GM21360 (cell line): ENCODE data around the gene GPR180.

ENCODE experiments used
- ATAC-seq: cut with Tn5 transposase; IDR thresholded peaks from one replicate; pipeline ENCODE4 v1.9.1; 2021; ENCODE audit warnings: mild to moderate bottlenecking, moderate library complexity; ENCODE audit not compliant: unreplicated experiment

Gene GPR180

DNA sequence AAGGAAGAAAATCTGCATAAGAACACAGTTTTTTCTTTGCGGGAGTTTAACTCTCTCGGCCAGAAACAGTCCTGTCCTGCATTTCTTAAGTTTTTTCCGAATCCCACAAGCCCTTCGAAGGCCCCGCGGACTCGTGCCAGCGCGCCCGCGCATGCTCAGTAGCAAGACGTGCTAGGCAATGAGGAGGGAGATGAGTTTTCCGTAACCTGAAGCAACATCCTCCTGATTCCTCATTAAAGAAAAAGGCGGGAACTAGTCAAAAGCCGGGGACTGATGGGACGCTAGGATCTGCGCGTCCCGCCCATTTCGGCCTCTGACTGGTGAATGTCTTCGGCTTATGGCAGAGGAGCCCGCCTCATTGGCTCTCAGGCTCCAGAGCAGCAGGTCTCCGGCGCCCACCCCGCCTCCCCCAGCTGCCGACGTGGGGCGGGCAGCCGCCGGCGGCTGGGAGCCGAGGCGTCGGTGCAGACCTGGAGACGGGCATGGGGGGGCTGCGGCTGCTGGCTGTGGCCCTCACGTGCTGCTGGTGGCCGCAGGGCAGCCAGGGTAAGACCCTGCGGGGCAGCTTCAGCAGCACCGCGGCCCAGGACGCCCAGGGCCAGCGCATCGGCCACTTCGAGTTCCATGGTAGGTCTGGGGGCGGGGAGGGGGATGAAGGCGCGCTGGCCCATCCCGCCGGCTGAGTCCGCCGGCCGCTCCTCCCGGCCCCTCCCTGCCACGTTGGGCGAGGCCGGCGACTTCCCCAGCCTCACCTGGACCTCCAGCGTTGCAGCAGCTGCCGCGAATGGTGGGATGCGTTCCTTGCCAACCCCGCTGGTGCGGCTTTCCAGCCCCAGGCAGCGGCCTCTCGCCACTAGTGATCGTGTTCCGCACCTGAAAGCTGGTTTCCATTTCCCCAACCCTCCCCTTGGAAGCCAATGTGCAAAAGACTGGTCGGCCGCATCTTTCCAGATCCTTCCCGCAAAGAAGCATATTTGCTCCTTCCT lies at the start of gene GPR180:
Gene GPR180, plus strand, starts transcription at position 412 of the 986 bp plus-strand sequence. Its CDS starts 71 bp downstream, at position 483.
- peak; percentile 99 for ATAC-seq

DNA sequence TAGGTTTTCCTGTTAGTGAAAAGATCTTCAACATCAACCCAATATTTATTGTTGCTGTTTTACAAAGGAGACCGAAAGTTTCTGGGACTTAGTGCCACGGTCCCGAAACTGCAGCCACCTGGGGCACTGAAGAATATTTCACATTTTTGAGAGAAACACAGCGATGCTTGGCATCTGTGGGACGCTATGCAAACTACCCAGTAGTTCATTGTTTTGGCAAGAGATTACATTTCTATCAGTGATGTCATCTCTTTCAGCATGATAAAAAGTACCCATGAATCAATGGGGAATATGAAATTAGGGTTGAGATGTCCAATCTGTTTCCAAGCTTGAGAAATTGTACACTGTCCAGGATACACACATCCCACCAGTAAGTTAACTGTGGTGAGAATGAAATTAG lies 49.6 kb upstream of the GPR180 start:
- no peak for ATAC-seq

- ATAC-seq = no peak
Observed at GRCh38 chr13:94553766-94554165, 47.9 kb upstream of the GPR180 start.

DNA sequence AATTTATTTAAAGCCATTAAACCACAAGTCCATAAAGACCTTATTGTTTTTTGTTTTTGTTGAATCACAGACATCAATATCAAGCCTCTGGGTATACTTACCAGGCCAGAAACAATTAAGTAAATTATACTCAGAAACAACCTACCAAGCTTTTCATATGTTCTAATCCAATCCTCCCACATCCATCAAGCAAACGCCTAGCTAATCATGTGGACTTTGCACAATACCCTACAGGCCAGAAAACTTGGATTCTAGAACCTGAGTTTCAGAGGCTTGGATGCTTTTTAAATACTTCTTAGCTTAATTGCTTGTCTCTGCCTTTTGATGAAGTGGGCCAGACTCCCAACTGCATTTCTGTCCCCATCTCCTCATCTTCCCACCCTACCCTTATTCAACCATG lies 45.6 kb upstream of the GPR180 start:
- no peak for ATAC-seq

DNA sequence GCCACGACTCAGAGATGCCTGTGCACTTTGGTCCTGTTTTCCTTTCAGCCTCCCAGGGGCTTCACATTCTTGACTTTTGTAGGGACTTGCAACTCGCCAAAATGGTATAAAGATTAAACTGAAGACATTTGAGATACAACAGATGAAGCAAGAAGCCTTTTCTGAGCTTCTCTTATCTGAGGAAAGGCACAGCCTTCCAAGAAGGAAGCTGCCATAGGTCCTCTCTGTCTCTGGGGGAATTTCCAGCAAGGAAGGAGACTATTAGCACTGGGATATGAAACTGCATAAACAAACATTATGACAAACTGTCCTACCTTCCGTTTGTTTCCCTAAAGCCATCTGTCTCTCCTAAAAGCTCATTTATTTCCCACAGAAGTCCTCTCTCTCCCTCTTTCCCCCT lies 45.0 kb upstream of the GPR180 start:
- no peak for ATAC-seq

- ATAC-seq = no peak
Observed at GRCh38 chr13:94557684-94558235, 43.9 kb upstream of the GPR180 start.

- ATAC-seq = no peak
Observed at GRCh38 chr13:94558716-94559115, 42.9 kb upstream of the GPR180 start.

GRCh38 chr13:94559222-94559795 lies 42.3 kb upstream of the GPR180 start:
- ATAC-seq = no peak

DNA sequence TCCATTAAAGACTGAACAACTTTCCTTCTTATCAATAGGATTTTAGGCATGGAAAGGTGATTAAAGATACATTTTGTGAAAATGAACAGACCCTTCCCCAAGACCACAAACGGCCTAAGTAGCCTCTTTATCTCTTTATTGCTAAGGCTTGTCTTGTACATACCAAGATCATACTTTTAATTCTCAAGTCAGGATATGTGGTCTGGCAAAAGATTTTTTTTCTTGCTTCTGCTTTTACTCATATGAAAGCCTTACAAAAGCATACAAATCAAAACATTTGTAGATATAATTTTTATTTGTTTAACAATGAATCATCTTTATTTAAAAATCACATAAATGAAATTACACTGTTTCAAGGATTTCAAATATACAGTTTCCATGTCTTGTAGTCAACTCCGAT lies 41.5 kb upstream of the GPR180 start:
- no peak for ATAC-seq

- no peak for ATAC-seq
Observed at GRCh38 chr13:94561126-94561525, 40.5 kb upstream of the GPR180 start.

DNA sequence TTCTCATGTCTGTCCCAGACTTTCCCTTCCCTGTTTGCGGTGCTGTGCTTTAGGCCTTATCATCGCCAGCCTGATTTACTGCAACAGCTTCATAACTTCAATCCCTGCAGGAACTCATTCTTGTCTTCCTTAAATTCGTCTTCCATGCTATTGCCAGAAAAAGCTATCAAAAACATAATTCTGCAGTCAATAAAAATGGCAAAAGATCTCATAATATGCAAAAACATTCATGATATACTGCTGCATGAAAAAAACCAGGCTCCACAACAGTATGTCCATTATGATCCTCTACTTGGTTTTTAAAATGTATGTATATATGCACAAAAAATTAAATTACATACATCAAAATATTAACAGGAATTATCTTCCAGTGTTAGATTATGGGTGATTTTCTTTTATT lies 34.1 kb upstream of the GPR180 start:
- no peak for ATAC-seq

DNA sequence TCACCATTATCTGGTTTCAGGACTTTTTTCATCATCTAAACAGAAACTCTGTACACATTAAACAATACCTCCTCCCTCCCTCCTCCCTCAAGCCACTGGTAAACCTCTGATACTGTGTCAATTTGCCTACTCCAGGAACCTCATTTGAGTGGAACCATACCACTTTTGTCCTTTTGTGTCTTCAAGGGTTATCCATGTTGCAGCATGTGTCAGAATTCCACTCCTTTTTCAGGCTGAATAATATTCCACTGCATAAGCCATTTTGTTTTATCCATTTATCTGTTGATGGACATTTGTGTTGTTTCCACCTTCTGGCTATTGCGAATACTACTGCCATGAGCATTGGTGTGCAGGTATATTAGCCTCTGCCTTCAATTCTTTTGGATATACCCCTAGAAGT lies 33.2 kb upstream of the GPR180 start:
- ATAC-seq = no peak

DNA sequence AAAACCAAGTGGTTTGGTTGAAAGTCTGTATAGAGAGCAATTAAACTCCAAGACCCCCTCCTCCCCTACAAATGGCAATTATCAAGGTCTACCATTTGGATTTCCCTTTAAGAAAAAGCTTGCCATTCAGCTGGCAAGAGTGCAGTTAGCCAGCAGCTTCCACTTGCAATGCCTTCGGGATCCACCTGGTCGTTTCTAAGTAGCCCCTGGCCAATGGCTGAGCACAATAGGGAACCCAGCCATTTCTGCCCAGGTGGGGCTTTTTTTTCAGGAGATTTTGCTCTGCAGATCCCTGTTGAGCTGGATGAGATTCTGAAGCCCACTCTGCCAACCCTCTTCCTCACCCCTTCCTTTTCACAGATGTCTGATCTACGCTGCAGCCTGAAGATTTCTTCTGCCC lies 32.0 kb upstream of the GPR180 start:
- no peak for ATAC-seq

GRCh38 chr13:94579063-94579462 lies 22.6 kb upstream of the GPR180 start:
- ATAC-seq = no peak

DNA sequence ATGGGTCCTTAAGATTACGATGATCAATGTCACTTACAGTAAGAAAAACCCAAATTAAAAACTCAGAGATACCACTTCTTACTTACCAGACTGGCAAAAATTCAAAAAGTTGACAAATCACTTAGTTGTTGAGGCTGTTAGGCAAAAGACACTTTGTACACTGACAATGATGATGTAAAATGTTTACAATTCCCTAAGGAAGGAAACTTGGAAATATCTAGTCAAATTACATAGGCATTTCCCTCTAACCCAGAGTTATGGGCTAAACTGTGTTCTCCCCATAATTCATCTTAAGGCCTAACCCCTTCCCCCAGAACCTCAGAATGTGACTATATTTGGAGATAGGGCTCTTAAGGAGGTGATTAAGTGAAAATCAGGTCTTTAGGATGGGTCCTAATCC lies 17.7 kb upstream of the GPR180 start:
- no peak for ATAC-seq

GRCh38 chr13:94585543-94586101 lies 16.0 kb upstream of the GPR180 start:
- ATAC-seq = no peak

GRCh38 chr13:94586371-94586770 lies 15.3 kb upstream of the GPR180 start:
- no peak for ATAC-seq

DNA sequence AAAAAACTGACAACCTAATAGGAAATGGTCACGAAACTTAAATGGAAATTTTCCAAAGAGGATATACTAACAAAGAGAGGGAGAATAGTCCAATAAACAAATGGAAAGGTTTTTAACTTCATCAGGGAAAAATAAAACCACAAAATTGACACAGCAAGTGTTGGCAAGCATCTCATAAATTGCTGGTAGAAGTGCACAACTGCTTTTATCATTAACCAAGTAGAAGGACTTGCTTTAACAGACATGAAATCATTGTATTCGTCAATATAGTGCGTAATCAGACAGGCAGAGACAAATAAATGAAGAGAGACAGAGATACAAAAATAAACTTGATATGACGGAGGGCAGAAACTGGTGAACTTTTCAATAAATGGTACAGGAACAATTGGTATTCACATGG lies 13.1 kb upstream of the GPR180 start:
- no peak for ATAC-seq

GRCh38 chr13:94590744-94591143 lies 10.9 kb upstream of the GPR180 start:
- ATAC-seq = no peak

DNA sequence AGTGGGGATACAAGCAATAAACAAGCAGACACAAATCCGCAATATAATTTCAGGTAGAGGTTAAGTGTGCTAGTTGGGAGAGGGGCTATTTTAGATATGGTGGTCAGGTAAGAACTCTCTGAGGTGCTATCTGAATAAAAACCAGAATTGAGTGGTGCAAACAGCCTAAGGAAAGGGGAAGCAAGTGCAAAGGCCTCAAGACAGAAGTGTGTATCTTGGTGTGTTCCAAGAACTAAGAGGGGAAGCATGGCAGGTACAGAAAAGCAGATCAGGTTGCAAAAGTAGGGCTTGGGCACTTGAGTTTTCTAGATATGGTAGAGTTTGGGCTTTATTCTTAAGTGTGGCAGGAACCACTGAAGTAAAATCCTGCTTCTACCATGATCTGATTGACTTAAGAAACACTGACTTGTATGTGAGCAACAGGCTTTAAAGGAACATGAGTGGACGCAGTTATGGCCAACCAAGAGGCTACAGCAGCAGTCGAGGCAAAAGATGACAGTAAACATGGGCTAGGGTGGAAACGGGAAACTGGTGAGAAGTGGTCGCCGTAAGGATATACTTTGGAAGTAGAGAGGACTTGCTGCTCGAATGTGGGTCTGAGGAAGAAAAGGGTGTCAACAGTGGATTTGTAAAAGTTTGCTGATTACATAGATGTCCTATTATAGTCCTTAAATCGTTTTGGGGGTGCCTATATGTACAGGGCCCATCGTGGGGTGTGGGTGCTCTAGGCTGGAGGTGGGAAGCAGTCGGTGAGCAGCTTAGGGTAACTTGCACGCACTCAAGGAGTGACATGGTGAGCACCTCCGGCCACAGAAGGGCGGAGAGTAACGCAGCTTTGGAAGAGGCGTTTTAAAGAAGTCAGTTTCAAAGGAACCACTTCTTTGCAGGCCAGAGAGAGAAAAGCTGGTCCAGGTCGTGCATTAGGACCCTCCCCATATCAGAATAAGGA lies 6.4 kb upstream of the GPR180 start:
- peak; percentile 44 for ATAC-seq
